C1 segment of cervical spinal cord (tissue), 14 donors: Measurements from ENCODE around the gene COASY.
"Not testable (repeated sequence)": the region's sequence is repeated elsewhere in the genome, so short reads cannot be mapped to it uniquely, and the experiment has no call there.

ENCODE experiments used
- DNase-seq, 14 donors: peaks; one replicate each; lab custom pipeline; 2025; lab: John Stamatoyannopoulos, UW

The COASY gene

GRCh38 chr17:42609814-42610801 lies 48.2 kb downstream of the COASY start:
- DNase-seq = not testable (repeated sequence)

- no peak for DNase-seq
Measured at GRCh38 chr17:42612013-42612412, 50.1 kb downstream of the COASY start.

- no peak for DNase-seq
Measured at GRCh38 chr17:42613699-42614295, 51.8 kb downstream of the COASY start.
